Mucosa of rectum (tissue), 2 donors: ENCODE data around the gene ST6GALNAC6.
"Not testable (repeated sequence)": the region's sequence is repeated elsewhere in the genome, so short reads cannot be mapped to it uniquely, and the experiment has no call there.

ENCODE experiments used
- H3K27ac ChIP-seq, 2 donors: one replicate each; pipeline ENCODE4 v1.7.0; 2013; ENCODE audit warnings: inconsistent platforms in 2 of 2, low read depth in 2 of 2, low read length in 2 of 2
- H3K27me3 ChIP-seq, 2 donors: one replicate each; pipeline ENCODE4 v1.7.0; 2013; ENCODE audit warnings: low read length in 2 of 2; ENCODE audit not compliant: control insufficient read depth in 2 of 2, insufficient read depth in 2 of 2
- H3K36me3 ChIP-seq, 2 donors: one replicate each; pipeline ENCODE4 v1.7.0; 2013; ENCODE audit warnings: low read length in 2 of 2; ENCODE audit not compliant: control insufficient read depth in 2 of 2, insufficient read depth in 2 of 2
- H3K4me1 ChIP-seq, 2 donors: one replicate each; pipeline ENCODE4 v1.7.0; 2013; ENCODE audit warnings: low read length in 2 of 2, mild to moderate bottlenecking in 1 of 2; ENCODE audit not compliant: control insufficient read depth in 2 of 2, insufficient read depth in 2 of 2
- H3K4me3 ChIP-seq, 2 donors: one replicate each; pipeline ENCODE4 v1.7.0; 2013; ENCODE audit warnings: low read length in 2 of 2
- H3K9ac ChIP-seq, 2 donors: one replicate each; pipeline ENCODE4 v1.7.0; 2013; ENCODE audit warnings: low read length in 2 of 2, low read depth in 1 of 2, mild to moderate bottlenecking in 1 of 2
- H3K9me3 ChIP-seq, 2 donors: one replicate each; pipeline ENCODE4 v1.7.0; 2013; ENCODE audit warnings: low read length in 2 of 2; ENCODE audit not compliant: control insufficient read depth in 2 of 2
- donor health status: healthy.
- donor health status: Normal muscosa, but diverticular disease.

ST6GALNAC6 gene

GRCh38 chr9:127848756-127849504 lies 50.5 kb downstream of the ST6GALNAC6 start:
- Histone ChIP-seq H3K36me3 (no peaks in the 10 kb centered on the region), H3K9ac (no peak overlapping the region), H3K4me1 (peaks cover 5 to 10% of the 10 kb centered on the region in 2 donors), H3K27me3 (no peaks in the 10 kb centered on the region), H3K27ac (no peak overlapping the region), H3K9me3 (peaks cover 0 to 6% of the 10 kb centered on the region in 2 donors), H3K4me3 (no peak overlapping the region)

DNA sequence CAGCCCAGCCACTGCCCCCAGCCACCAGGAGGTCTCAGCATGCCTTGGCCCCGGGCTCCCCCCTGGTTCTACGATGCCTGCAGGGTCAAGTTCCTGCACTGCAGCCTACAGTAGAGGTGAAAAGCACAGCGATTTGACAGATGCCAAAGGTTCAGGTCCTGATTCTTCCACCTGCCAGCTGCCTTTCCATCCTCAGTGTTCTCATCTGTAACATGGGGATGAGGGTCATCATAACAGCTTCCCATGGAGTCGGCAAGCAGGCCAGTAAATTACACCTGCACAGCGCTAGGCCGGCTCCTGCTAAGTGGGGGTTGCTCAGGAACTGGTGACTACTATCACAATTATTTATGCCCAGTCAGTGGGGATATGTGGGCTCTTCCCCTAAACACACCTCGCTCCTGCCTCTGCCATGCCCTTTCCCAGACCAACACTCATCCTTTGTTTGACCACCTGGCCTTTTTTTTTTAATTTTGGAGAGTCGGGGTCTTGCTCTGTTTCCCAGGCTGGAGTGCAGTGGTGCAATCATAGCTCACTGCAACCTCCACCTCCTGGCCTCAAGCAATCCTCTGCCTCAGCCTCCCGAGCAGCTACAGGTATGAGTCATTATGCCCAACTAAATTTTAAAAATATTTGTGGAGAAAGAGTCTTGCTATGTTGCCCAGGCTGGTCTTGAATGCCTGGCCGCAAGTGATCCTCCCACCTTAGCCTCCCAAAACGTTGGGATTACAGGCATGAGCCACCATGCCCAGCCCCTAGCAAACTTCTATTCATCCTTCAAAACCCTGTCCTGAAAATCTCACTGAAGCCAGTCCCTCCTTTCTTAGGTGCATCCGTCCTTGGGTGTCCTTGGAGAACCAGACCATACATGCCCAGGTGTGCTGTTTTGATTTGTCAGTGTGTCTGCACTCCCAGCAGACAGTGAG lies 51.3 kb downstream of the ST6GALNAC6 start:
- H3K27me3 ChIP-seq = no peaks in the 10 kb centered on the region
- no peak overlapping the region for H3K9ac ChIP-seq
- peaks cover 0 to 6% of the 10 kb centered on the region in 2 donors for H3K9me3 ChIP-seq
- H3K4me3 ChIP-seq = no peak overlapping the region
- peaks cover 5 to 6% of the 10 kb centered on the region in 2 donors for H3K4me1 ChIP-seq
- H3K27ac ChIP-seq = peak overlapping the region in 1 of 2 donors; percentile 9
- no peaks in the 10 kb centered on the region for H3K36me3 ChIP-seq

- Histone ChIP-seq H3K27me3 (no peaks in the 10 kb centered on the region), H3K4me1 (peaks cover 5 to 6% of the 10 kb centered on the region in 2 donors), H3K4me3 (no peak overlapping the region), H3K36me3 (no peaks in the 10 kb centered on the region), H3K27ac (peak overlapping the region; percentile 9 to 39), H3K9me3 (peaks cover 0 to 6% of the 10 kb centered on the region in 2 donors), H3K9ac (peak overlapping the region in 1 of 2 donors; percentile 20)
Measured at GRCh38 chr9:127847178-127847510, 52.3 kb downstream of the ST6GALNAC6 start.

DNA sequence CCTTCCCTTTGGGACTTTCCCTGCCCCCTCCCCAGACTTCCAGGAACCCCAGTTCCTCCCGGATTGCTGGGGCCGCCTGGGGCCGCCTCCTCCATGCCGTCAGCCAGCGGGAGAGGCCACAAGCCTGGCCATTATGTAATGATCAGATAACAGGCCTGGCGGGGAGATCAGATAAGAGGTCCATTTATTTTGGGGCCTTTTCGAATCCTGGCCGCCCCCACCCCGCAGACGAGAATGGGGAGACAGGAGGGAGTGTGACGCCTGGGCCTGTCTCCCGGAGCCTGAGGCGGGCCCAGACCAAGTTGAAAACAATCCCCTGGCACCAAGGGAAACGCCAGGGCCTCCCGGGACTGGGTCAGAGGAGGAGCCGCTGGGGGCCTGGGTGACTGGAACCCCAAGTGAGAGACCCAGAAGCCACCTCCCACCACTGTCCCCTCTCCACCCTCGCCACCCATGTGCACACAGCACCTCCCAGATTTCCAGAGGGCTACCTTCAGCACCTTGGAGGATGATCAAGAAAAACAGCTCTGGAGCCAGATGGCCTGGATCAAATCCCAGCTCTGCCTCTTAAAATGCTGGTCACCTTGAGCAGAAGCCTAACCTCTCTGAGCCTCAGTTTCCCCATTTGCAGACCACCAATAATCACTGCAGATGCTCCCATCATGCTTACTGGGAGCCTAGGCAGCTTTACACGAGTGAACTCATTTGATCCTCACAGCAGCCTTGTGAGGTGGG lies 52.8 kb downstream of the ST6GALNAC6 start:
- Histone ChIP-seq H3K4me3 (no peak overlapping the region), H3K4me1 (peaks cover 5 to 6% of the 10 kb centered on the region in 2 donors), H3K9ac (peak overlapping the region in 1 of 2 donors; percentile 20), H3K9me3 (peaks cover 0 to 6% of the 10 kb centered on the region in 2 donors), H3K27me3 (no peaks in the 10 kb centered on the region), H3K27ac (peak overlapping the region; percentile 38 to 39), H3K36me3 (no peaks in the 10 kb centered on the region)

DNA sequence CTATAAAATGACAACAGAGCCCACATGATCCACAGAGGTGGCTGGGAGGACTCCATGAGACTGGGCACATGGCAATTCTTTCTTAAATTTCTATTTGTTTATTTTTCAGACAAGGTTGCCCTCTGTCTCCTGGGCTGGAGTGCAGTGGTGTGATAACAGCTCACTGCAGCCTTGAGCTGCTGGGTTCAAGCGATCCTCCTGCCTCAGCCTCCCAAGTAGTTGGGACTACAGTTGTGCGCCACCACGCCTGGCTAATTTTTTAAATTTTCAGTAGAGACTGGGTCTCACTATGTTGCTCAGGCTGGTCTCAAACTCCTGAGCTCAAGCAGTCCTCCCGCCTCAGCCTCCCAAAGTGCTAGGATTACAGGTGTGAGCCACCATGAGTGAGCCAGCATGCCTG lies 53.8 kb downstream of the ST6GALNAC6 start:
- not testable (repeated sequence) for H3K36me3 ChIP-seq, H3K9me3 ChIP-seq, H3K4me3 ChIP-seq, H3K4me1 ChIP-seq, H3K27me3 ChIP-seq, H3K9ac ChIP-seq
- peak overlapping the region in 1 of 2 donors; percentile 58 for H3K27ac ChIP-seq

DNA sequence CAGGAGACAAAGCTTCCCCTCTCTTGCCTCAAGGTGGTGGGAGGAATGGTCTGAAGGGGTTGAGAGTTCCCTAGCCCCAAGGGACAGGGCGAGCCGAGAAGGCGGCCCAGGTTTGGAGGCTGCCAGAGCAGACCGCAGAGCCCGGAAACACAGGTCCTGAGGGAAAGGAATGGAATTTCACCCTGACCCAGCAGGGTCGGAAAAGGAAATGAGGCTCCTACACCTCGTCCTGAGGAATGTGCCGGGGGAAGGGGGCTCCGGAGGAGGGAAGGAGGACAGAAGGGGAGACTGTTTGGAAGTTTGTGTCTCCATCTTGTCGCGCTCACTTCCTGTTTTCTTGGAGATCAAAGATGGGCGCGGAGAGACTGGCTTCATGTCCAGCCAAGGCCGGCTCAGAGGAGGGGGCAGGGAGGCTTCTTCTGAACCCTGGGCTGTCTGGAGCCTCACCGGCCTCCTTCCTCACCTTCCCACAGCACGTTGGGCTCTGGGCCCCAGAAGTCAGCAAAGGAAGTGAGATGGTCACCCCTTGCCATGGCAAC lies 54.5 kb downstream of the ST6GALNAC6 start:
- peaks cover 0 to 6% of the 10 kb centered on the region in 2 donors for H3K9me3 ChIP-seq
- H3K36me3 ChIP-seq = no peaks in the 10 kb centered on the region
- no peak overlapping the region for H3K4me3 ChIP-seq
- H3K27ac ChIP-seq = peak overlapping the region; percentile 30 to 58
- no peaks in the 10 kb centered on the region for H3K27me3 ChIP-seq
- H3K4me1 ChIP-seq = peaks cover 5 to 6% of the 10 kb centered on the region in 2 donors
- H3K9ac ChIP-seq = no peak overlapping the region

DNA sequence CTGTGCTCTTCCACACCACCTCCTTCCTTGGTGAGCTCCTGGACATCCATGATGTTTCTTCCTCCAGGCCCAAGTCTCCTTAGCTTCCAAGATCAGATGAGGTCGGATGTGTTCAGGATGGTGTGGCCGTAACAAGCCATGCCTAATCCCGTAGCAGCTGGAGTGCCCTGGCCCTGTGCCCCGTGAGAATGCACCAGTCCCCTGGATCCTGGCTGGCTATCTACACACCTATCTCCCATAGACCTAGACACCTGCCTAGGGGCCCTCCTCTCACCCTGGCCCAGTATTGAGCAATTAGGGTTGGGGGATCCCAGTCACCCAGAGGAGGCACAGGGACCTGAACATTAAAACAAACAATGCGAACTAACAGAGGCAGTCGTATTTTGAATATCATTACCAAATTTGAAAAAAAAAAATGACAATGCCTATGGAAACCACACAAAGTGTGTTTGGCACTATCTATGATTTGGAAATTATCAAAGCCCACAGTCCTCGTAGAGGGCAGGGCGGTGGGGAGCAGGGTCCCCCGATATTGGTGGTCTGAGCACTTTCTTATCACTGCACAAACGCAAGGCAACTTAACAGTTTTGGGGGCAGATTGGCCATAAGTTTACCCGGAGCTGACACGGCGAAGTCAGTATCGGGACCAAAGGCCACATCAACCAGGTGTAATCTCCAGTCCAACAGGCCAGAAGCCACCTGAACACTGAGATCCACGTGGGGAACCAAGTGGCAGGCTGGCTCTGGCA lies 58.1 kb downstream of the ST6GALNAC6 start:
- Histone ChIP-seq H3K9ac (no peak overlapping the region), H3K27ac (no peak overlapping the region), H3K4me3 (no peak overlapping the region), H3K36me3 (no peaks in the 10 kb centered on the region), H3K27me3 (peaks cover 0 to 2% of the 10 kb centered on the region in 2 donors), H3K4me1 (peaks cover 19 to 20% of the 10 kb centered on the region in 2 donors), H3K9me3 (no peaks in the 10 kb centered on the region)

- Histone ChIP-seq H3K27me3 (peaks cover 2% of the 10 kb centered on the region in 2 donors), H3K27ac (peak overlapping the region; percentile 56 to 81), H3K4me3 (no peak overlapping the region), H3K36me3 (no peaks in the 10 kb centered on the region), H3K4me1 (peaks cover 19 to 29% of the 10 kb centered on the region in 2 donors), H3K9me3 (no peaks in the 10 kb centered on the region), H3K9ac (no peak overlapping the region)
Measured at GRCh38 chr9:127838375-127839078, 60.9 kb downstream of the ST6GALNAC6 start.

GRCh38 chr9:127837346-127837745 lies 62.1 kb downstream of the ST6GALNAC6 start:
- H3K4me3 ChIP-seq = no peak overlapping the region
- peak overlapping the region; percentile 56 to 81 for H3K27ac ChIP-seq
- H3K9ac ChIP-seq = no peak overlapping the region
- peaks cover 19 to 29% of the 10 kb centered on the region in 2 donors for H3K4me1 ChIP-seq
- H3K27me3 ChIP-seq = peaks cover 2% of the 10 kb centered on the region in 2 donors
- H3K36me3 ChIP-seq = no peaks in the 10 kb centered on the region
- H3K9me3 ChIP-seq = no peaks in the 10 kb centered on the region
